PC-9 (cell line): ENCODE measurements around the gene CORIN. TPM values are rescaled to one million over a fixed set of nuclear protein-coding genes. Genes with fewer than 3 reads are reported as not detected.

Experiments used
- BruUV-seq: library from RNA; stranded (reverse); fragments of 400-500 nt; replicated peaks from 2 replicates; lab custom pipeline; 2021; lab: Mats Ljungman, UMichigan
- CTCF ChIA-PET: fragments of 300-600 bp; sonication (Branson Sonifier 250); formaldehyde crosslinking; loops from one replicate; lab custom pipeline; 2022; ENCODE audit warnings: antibody characterized with exemption; lab: Charles Lee
- POLR2A ChIA-PET: fragments of 300-600 bp; sonication (Branson Sonifier 250); formaldehyde crosslinking; loops from one replicate; lab custom pipeline; 2022; ENCODE audit warnings: antibody characterized with exemption; ENCODE audit not compliant: unreplicated experiment; lab: Charles Lee
- DNase-seq, 2 experiments: peaks; one replicate each; pipeline versions ENCODE4 v3.0.0 to v3.0.0-alpha.2; 2015 to 2022; ENCODE audit warnings: mixed read lengths in 1 of 2
- H2AFZ ChIP-seq: fragments of 200-600 bp; sonication (generic); 2 replicates; pipeline ENCODE4 v1.8.1; 2017; ENCODE audit warnings: antibody characterized with exemption
- H3F3A ChIP-seq: fragments of 200-600 bp; sonication (generic); 2 replicates; pipeline ENCODE4 v1.8.1; 2017; ENCODE audit warnings: antibody characterized with exemption, mild to moderate bottlenecking, low read depth; ENCODE audit not compliant: insufficient read depth
- H3K27ac ChIP-seq: fragments of 200-600 bp; sonication (generic); 2 replicates; pipeline ENCODE4 v1.6.1; 2016; ENCODE audit warnings: mixed run types
- H3K27me3 ChIP-seq: fragments of 200-600 bp; sonication (generic); 2 replicates; pipeline ENCODE4 v1.6.1; 2016; ENCODE audit warnings: low read depth, mixed run types; ENCODE audit not compliant: insufficient read depth
- H3K36me3 ChIP-seq: fragments of 200-600 bp; sonication (generic); 2 replicates; pipeline ENCODE4 v1.6.1; 2016; ENCODE audit warnings: low read depth, mixed run types
- H3K4me1 ChIP-seq: fragments of 200-600 bp; sonication (generic); replicated peaks from 2 replicates; pipeline ENCODE4 v1.6.1; 2016; ENCODE audit warnings: mixed run types; ENCODE audit not compliant: insufficient read depth
- H3K4me2 ChIP-seq: fragments of 200-600 bp; sonication (generic); 2 replicates; pipeline ENCODE4 v1.6.1; 2017; ENCODE audit warnings: mixed run types
- H3K4me3 ChIP-seq: fragments of 200-600 bp; sonication (generic); 2 replicates; pipeline ENCODE4 v1.6.1; 2016; ENCODE audit warnings: mixed run types
- H3K79me2 ChIP-seq: fragments of 200-600 bp; sonication (generic); 2 replicates; pipeline ENCODE4 v1.6.1; 2017; ENCODE audit warnings: low read depth, mixed run types
- H3K9me2 ChIP-seq: fragments of 200-600 bp; sonication (generic); 2 replicates; pipeline ENCODE4 v1.8.1; 2017; ENCODE audit warnings: mild to moderate bottlenecking; ENCODE audit not compliant: insufficient read depth
- H3K9me3 ChIP-seq: fragments of 200-600 bp; sonication (generic); 2 replicates; pipeline ENCODE4 v1.8.1; 2016; ENCODE audit warnings: low read depth; ENCODE audit not compliant: insufficient read depth
- H4K20me1 ChIP-seq: fragments of 200-600 bp; sonication (generic); 2 replicates; pipeline ENCODE4 v1.8.1; 2017; ENCODE audit not compliant: insufficient read depth
- EZH2 ChIP-seq: fragments of 200-600 bp; sonication (generic); IDR thresholded peaks from 2 replicates; pipeline ENCODE4 v1.8.0; 2017; ENCODE audit warnings: antibody characterized with exemption, low read depth
- intact Hi-C: fragments of 100-400 bp; cut with micrococcal nuclease; formaldehyde crosslinking; loops from one replicate; pipeline ENCODE4 v1.10.0; 2022; ENCODE audit not compliant: unreplicated experiment
- total RNA-seq: library from RNA; stranded (reverse); gene quantifications from 2 replicates; pipeline ENCODE4 v1.2.3, GENCODE V29; 2021
- TF ChIP-seq, protein P1 (sequence below): fragments of 200-600 bp; sonication (generic); conservative IDR thresholded peaks from 2 replicates; pipeline ENCODE4 v1.6.1; 2017; ENCODE audit warnings: mixed run types, antibody characterized with exemption, mild to moderate bottlenecking, moderate library complexity

Gene CORIN
- total RNA-seq, 1 experiment from 2014 or later, result not detected

DNA sequence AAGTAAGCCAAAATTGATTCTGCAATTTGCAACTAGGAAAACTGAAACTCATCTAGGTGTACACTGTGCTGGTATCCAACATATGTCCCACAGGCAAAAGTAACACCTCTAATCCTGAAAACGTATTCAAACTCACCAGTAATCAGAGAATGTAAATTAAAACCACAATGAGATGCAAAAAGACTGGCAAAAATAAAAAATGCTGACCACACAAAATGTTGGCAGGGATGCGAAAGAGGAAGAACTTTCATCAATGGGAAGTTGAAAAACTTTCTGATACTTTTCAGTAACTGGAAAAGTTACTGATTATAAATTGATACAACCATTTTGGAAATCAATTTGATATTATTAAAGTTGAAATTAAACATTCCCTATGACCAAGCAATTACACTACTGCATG lies 20.1 kb upstream of the CORIN start:
- CTCF ChIA-PET, result no interaction called here
- BruUV-seq, result no TSS peak
- no peak overlapping the region for H2AFZ ChIP-seq
- DNase-seq, result no peak
- POLR2A ChIA-PET, result no interaction called here
- no peaks in the 10 kb centered on the region for H3K4me1 ChIP-seq
- H3K4me2 ChIP-seq, result no peak overlapping the region
- no peaks in the 10 kb centered on the region for H3K27me3 ChIP-seq
- no peak overlapping the region for H3K27ac ChIP-seq
- no peaks in the 10 kb centered on the region for H3K79me2 ChIP-seq
- H3K36me3 ChIP-seq, result peaks cover 14% of the 10 kb centered on the region
- TF ChIP-seq EZH2, result no peak
- TF ChIP-seq, protein P1, sequence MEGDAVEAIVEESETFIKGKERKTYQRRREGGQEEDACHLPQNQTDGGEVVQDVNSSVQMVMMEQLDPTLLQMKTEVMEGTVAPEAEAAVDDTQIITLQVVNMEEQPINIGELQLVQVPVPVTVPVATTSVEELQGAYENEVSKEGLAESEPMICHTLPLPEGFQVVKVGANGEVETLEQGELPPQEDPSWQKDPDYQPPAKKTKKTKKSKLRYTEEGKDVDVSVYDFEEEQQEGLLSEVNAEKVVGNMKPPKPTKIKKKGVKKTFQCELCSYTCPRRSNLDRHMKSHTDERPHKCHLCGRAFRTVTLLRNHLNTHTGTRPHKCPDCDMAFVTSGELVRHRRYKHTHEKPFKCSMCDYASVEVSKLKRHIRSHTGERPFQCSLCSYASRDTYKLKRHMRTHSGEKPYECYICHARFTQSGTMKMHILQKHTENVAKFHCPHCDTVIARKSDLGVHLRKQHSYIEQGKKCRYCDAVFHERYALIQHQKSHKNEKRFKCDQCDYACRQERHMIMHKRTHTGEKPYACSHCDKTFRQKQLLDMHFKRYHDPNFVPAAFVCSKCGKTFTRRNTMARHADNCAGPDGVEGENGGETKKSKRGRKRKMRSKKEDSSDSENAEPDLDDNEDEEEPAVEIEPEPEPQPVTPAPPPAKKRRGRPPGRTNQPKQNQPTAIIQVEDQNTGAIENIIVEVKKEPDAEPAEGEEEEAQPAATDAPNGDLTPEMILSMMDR, result no peak
- H3K9me2 ChIP-seq, result no peaks in the 10 kb centered on the region
- peaks cover 5% of the 10 kb centered on the region; the same call in 1 of the 2 replicates for H3F3A ChIP-seq
- H3K9me3 ChIP-seq, result no peaks in the 10 kb centered on the region
- no peak overlapping the region for H3K4me3 ChIP-seq
- intact Hi-C loops, result no loop called here
- H4K20me1 ChIP-seq, result 0 out of 2 replicates have a peak, but pooled peaks cover 3% of the 10 kb centered on the region

DNA sequence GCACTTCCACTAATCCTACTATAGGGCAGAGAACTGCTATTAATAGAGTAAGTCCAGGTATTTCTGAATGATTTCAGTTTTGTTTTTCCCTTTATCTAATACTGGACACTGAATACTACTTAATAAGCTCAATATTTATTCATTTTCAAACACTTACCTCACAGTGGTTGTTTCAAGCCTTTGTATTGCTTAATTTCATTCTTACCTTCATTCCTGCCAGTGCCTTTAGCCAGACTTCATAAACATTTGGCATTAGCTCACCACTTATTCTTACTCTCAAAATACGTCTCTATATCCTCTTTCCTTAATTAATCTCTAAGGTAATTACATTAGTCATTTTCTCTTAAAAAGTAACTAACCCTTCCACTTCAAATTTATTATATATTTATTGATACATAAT lies 18.8 kb upstream of the CORIN start:
- POLR2A ChIA-PET, result no interaction called here
- intact Hi-C loops, result no loop called here
- Histone ChIP-seq H3F3A (0 out of 2 replicates have a peak, but pooled peaks cover 5% of the 10 kb centered on the region), H3K4me3 (no peak overlapping the region), H3K9me2 (no peaks in the 10 kb centered on the region), H4K20me1 (0 out of 2 replicates have a peak, but pooled peaks cover 3% of the 10 kb centered on the region), H3K27ac (no peak overlapping the region), H3K36me3 (peaks cover 16% of the 10 kb centered on the region), H3K79me2 (no peaks in the 10 kb centered on the region), H2AFZ (no peak overlapping the region), H3K9me3 (no peaks in the 10 kb centered on the region), H3K27me3 (no peaks in the 10 kb centered on the region), H3K4me2 (no peak overlapping the region), H3K4me1 (no peaks in the 10 kb centered on the region)
- DNase-seq, result no peak
- CTCF ChIA-PET, result no interaction called here
- BruUV-seq, result no TSS peak
- TF ChIP-seq, protein P1, result no peak
- no peak for TF ChIP-seq EZH2

DNA sequence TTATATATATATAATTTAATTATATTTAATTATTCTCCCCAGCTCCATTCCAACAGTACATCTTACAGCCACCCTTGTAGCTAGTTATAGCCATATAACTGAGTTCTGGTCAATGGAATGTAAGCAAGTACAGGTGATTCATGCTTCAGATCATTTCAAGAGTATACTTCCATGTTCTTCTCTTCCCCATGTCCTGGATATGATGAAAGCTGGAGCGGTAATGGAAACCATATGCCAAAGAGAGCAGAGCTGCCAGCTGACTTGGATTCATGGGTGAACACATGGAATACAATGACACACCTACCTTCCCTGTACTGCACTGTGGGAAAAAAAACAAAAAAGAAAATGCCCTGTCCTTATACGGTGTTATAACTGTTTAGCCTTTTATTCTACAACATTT lies 17.5 kb upstream of the CORIN start:
- Histone ChIP-seq H3K4me3 (no peak overlapping the region), H3K9me2 (no peaks in the 10 kb centered on the region), H3K36me3 (peaks cover 28% of the 10 kb centered on the region), H3K4me2 (no peak overlapping the region), H2AFZ (no peak overlapping the region), H4K20me1 (0 out of 2 replicates have a peak, but pooled peaks cover 3% of the 10 kb centered on the region), H3K27ac (no peak overlapping the region), H3K27me3 (no peaks in the 10 kb centered on the region), H3K79me2 (no peaks in the 10 kb centered on the region), H3K4me1 (no peaks in the 10 kb centered on the region), H3F3A (peaks cover 8% of the 10 kb centered on the region; the same call in 1 of the 2 replicates), H3K9me3 (no peaks in the 10 kb centered on the region)
- intact Hi-C loops, result no loop called here
- no TSS peak for BruUV-seq
- no peak for DNase-seq
- ChIA-PET CTCF (no interaction called here), POLR2A (no interaction called here)
- TF ChIP-seq, protein P1, result no peak
- TF ChIP-seq EZH2, result no peak
